Occipital lobe (tissue), 2 donors: ENCODE results near the gene CD86. TPM values are rescaled to one million over a fixed set of nuclear protein-coding genes. Genes with fewer than 3 reads are reported as not detected.

Experiments used
- DNase-seq: peaks from one replicate; lab custom pipeline; 2025; lab: John Stamatoyannopoulos, UW
- total RNA-seq: library from RNA; depleted of rRNA; stranded (reverse); fragments of >200 nt; gene quantifications from one replicate; pipeline ENCODE4 v1.2.3, GENCODE V29; 2014

The CD86 gene
- total RNA-seq, 1 donor from 2014 or later = 1.7 TPM

- no peak for DNase-seq
Measured at GRCh38 chr3:122060040-122060698, 5.0 kb downstream of the CD86 start.

DNA sequence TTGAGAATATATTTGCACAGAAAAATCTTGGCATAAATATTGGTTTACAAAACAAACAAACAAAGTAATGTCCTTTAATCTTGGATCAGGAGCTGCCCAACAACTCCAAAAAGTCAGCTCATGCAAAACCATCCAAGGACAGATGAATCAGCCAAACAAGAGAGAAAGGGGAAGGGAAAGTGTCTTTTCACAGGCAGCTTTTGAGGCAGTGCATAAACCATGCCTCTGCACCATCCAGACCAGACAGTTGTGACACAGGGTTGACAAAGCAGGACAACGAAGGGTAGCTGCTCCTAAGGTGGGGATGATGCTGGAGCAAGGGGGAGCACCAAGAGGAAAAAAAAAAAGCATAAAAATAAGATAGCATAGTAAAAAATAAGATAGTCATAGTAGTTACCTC, 8.7 kb downstream of the CD86 start:
- DNase-seq = no peak

- DNase-seq = no peak
Measured at GRCh38 chr3:122064326-122064725, 9.2 kb downstream of the CD86 start.

DNA sequence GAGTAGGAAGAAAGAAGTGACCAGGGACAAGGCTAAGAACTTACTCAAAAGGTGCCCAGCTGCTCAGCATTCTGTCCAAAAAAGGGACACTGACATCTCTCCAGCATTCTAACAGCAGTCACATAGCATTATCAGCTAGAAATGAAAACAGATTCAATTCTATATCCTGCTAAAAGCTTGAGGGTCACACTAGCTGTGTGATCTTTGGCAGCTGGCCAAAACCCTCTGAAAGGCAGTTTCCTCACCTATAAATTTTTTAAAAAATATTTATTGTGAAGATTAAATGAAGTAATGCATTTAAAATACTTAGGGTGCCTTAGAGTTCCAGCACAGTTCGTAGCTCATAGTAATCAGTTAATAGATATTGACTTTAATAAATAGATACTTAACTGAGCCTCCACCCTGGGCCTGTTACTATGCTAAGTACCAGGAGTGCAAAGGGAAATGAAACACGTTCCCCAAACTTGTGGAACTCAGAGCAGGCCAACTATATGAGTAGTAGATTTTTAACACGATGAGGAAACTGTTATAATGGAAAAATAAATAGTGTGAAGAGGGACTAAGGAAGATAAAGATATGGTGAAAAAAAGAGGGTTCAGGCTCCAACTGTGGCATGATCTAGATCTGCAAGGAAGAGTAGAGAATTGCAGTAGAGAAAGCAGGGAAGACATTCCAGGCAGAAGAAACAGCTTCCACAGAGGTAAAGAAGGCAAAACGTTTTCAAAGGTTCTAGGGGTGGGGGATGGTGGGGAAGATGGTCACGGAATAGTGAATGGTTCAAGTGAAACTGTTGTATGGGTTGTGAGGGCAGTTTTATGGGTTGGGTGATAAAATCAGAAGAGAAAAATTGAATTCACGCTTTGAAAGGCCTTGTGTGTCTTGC, 11.4 kb downstream of the CD86 start:
- DNase-seq = no peak

GRCh38 chr3:122067214-122067550, 12.0 kb downstream of the CD86 start:
- no peak for DNase-seq

GRCh38 chr3:122067588-122068240, 12.6 kb downstream of the CD86 start:
- DNase-seq = no peak

DNA sequence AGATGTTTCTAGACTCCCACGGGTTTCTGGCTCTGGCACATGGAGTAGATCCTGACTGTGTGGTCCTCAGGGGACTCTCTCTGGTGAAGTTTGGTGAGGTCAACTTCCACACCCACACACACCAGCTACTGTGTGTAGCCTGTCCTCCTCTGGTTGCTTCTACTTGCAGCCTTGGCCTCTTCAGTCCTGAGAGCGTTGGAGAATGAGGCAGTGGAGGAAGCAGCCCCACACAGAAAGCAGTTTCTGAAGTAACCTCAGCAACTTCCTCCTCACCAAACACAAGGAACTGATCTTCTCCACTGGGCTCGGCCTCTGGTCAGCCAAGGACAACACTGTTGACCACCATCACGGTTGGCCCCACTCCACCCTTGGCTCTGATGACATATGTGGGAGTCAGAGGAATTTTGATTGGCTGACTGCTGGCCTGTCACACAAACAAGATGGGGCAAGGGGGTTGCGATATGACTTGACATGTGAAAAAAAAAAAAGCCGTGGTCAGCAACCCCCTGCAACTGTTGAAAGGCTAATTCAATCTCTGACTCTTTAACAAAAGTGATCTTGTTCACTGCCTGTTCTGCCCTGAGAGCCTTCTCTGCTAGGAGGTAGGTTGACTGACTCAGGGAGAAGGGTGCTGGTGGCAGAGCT, 19.6 kb downstream of the CD86 start:
- DNase-seq = no peak

GRCh38 chr3:122076491-122077292, 21.5 kb downstream of the CD86 start:
- no peak for DNase-seq

GRCh38 chr3:122077293-122078234, 22.4 kb downstream of the CD86 start:
- no peak for DNase-seq

GRCh38 chr3:122078235-122078935, 23.2 kb downstream of the CD86 start:
- DNase-seq = no peak

DNA sequence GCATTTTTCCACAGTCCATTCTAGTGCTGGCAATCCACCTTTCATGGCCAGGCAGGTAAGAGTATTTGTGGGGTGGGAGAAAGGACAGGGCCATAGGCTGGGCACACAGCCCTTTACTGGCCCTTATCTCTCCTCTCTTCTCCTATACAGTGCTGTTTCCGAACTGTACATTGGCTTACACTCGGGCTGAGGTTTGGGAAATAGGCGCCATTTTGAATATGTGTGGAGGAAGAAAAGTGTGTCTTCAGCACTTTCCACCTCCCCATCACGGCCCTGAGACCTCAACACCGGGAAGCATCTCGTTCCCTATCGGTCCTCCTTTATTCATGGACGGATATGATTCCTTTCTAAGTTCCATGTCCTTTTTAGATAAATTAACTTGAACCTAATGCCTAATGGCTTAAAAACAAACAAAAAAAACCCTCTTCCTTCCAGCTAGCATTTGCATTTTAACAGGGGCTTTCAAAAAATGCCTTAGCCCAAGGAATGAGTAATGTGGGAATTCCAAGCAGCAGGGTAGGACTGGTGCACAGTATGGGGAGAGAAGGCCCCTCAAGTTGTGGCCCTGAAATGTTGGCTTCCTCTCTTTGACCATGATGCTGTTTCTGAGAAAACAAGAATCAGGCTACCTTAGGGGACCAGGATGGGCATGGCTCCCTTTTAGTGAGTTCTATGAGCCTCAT, 24.5 kb downstream of the CD86 start:
- DNase-seq = no peak

DNA sequence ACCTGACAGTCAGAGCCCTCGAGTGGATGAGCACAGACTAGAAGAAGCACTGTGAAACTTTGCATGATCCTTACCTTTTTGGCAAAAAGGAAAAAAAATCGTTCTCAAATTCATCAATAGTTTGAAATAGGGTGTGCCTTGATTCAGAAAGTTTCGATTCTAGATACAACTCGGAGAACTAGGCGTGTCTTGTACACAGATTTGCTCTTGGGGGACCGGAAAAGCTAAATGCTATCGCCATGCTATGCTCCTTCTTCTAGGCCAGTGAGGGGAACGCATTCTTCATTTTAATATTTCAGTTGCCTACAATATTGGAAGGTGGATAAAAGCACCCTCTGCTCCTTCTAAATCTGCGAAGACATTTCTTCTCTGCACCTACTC, 25.0 kb downstream of the CD86 start:
- DNase-seq = no peak

DNA sequence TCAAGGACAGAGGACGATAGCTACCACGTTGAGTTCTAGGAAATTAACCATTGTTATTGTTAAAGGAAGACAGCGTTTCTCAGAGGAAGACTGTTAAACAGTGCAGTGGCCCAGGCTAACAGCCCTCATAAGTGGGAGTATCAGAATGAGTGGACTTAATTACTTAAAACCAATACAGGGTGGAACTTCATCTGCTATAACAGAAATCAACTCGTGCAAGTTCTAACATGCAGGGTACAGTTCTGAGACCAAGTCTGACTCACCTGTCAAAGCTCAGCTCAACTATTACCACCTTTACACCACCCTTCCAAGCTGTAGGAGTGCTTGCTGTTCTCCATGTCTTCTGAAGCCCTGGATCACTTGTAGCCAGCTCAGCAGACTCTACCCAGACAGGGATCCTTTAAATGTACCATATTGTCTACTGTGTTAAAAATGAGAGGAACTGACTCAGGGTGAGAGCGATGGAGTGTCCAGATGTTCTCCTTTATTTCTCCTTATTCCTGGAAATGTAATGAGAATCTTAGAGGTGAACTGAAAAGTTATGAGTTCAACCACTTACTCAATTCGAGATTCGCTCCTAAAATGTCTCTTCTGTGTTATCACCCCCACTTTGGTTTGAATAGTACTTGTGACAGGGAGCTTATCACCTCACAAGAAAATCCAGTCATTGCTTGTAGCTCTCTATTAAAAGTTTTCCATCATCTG, 26.5 kb downstream of the CD86 start:
- no peak for DNase-seq

DNA sequence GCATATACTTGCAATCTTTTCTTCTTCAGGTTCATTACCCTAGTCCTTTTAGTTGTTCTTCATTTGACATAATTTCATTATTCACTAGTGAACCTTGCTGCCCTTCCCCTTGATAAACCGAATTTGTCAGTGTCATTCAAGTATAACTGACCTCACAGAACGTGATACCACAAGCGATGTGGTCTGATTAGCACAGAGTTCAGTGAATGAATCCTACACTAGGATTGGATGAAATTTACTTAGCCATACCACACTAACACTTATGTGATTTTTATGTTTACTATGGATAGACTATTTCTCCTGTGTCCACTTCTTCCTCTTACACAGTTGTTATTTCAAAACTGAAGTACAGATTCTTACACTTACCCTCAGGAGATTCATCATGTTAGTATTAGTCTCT, 27.2 kb downstream of the CD86 start:
- no peak for DNase-seq

DNA sequence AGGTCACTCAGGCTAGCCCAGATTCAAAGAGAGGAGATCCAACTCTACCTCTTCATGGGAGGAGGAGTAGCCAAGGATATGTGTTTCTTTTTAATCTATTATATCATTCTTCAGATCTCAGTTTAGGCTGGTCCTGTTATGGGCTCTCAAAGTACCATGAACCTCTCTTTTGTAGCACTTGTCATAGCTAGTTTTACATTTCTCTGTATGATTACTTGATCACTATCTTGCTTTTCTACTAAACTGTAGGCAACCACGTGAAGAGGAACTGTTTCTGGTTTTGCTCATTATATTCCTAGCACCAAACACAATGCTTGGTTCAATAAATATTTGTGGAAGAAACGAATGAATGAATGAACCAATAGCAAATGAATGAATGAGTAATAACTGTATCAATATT, 29.6 kb downstream of the CD86 start:
- no peak for DNase-seq

- DNase-seq = no peak
Measured at GRCh38 chr3:122085673-122086072, 30.5 kb downstream of the CD86 start.

GRCh38 chr3:122088531-122088930, 33.4 kb downstream of the CD86 start:
- DNase-seq = no peak

- no peak for DNase-seq
Measured at GRCh38 chr3:122091602-122092295, 36.6 kb downstream of the CD86 start.
